ENCODE results near the gene LHFPL2. TPM values are rescaled to one million over a fixed set of nuclear protein-coding genes. Genes with fewer than 3 reads are reported as not detected.

Gene LHFPL2
- total RNA-seq, 1 experiment from 2014 or later, result 49.7 TPM

DNA sequence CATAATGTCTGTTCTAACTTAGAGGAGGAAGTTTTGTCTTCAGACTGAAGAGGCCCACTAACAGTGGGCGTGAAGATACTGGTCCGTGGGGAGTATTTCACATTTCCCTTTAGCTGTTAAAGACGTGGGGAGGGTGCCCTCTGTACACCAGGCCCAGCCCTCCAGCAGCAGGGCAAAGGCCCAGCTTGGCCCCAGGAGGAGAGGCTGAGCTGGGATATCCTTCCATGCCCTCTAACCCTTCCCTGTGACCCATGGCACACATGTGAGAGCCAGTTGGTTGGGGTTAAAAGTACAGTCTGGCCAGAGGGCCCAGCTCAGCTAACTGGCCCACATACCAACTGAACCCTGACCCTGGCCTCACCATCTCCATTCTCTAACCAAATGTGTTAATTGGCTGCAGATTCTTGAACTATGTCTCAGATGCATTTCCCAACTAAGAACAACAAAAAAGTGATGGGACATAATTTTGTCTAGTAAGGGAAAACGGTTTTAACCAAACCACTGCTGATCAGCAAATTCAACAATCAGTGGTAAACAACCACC, 74.4 kb downstream of the LHFPL2 start:
- Mint-ChIP-seq H3K36me3 (ENCODE audit: insufficient read depth, unreplicated experiment) (peaks cover 37% of the 10 kb centered on the region), H3K27ac (ENCODE audit: unreplicated experiment) (no peak overlapping the region), H3K9me3 (ENCODE audit: unreplicated experiment) (no peaks in the 10 kb centered on the region), H3K4me1 (ENCODE audit: low read depth, unreplicated experiment) (peaks cover 36% of the 10 kb centered on the region), H3K27me3 (ENCODE audit: insufficient read depth, unreplicated experiment) (no peaks in the 10 kb centered on the region), H3K4me3 (ENCODE audit: unreplicated experiment) (no peak overlapping the region)
- TF ChIP-seq, protein P1, sequence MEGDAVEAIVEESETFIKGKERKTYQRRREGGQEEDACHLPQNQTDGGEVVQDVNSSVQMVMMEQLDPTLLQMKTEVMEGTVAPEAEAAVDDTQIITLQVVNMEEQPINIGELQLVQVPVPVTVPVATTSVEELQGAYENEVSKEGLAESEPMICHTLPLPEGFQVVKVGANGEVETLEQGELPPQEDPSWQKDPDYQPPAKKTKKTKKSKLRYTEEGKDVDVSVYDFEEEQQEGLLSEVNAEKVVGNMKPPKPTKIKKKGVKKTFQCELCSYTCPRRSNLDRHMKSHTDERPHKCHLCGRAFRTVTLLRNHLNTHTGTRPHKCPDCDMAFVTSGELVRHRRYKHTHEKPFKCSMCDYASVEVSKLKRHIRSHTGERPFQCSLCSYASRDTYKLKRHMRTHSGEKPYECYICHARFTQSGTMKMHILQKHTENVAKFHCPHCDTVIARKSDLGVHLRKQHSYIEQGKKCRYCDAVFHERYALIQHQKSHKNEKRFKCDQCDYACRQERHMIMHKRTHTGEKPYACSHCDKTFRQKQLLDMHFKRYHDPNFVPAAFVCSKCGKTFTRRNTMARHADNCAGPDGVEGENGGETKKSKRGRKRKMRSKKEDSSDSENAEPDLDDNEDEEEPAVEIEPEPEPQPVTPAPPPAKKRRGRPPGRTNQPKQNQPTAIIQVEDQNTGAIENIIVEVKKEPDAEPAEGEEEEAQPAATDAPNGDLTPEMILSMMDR (IDR thresholded peaks at IDR 0.05; ENCODE audit: insufficient read depth in 1 of 2, low read depth in 1 of 2, low read length in 1 of 2, severe bottlenecking in 1 of 2, unreplicated experiment in 1 of 2), result no peak
- no TSS peak for BruUV-seq (replicated peaks)
- POLR2A ChIA-PET, result interaction anchor here (0.6 kb wide), 1 partner anchor 37 kb away, joined by 3 read pairs; no protein-coding TSS in a partner anchor
- H3K27me3 ChIP-seq (replicated peaks; ENCODE audit: control insufficient read depth, insufficient read depth, low read length), result no peaks in the 10 kb centered on the region
- intact Hi-C loops (cut with micrococcal nuclease; ENCODE audit: unreplicated experiment), result no loop called here
- no peak overlapping the region for H3K4me3 ChIP-seq (ENCODE audit: low read depth, low read length)
- peaks cover 11% of the 10 kb centered on the region; the same call in 1 of the 2 replicates for H3K4me1 ChIP-seq
- CTCF ChIA-PET, result no interaction called here
- no peaks in the 10 kb centered on the region; the same call in 1 of the 2 replicates for H3K36me3 ChIP-seq (ENCODE audit: control insufficient read depth, insufficient read depth, low read length)
- no peak for DNase-seq
- H3K9me3 ChIP-seq, result no peaks in the 10 kb centered on the region

DNA sequence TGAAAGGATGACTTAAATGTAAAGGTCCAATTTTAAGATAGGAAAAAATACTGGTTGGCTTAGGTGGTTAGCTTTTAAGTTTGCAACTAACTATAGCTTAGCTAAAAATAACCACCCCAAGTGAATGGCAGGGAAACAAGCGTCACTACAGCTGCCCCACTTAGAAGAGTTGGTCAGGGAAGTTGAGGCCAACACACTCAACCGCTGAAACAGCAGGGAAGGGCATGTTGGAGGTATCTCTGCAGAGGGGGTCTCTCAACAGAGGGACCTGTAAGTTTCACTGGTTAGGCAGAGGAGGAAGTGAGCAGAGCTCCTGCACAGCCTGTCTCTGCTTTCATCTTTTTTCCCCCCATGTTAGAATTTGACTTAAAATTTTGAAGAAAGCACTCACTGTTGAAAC, 75.3 kb downstream of the LHFPL2 start:
- BruUV-seq (replicated peaks), result no TSS peak
- TF ChIP-seq, protein P1 (IDR thresholded peaks at IDR 0.05; ENCODE audit: insufficient read depth in 1 of 2, low read depth in 1 of 2, low read length in 1 of 2, severe bottlenecking in 1 of 2, unreplicated experiment in 1 of 2), result no peak

DNA sequence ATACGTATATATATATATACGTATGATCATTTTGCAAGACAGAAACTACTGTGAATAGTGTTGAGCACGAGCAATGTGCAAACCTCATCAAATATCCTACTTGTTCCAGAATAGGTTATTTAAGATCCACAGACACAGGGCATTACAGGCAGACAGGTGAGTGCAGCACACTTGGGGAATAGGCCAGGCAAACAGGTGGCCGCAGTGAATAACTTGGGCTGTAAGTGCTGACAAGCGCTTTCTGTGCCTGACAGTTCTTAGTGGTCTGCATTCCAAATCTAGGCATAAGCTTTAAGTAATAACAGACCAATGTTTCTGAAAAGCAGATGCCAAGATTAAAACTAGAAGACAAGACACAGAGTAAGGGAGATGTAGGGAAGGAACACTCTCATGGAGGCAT, 77.9 kb downstream of the LHFPL2 start:
- H3K27me3 Mint-ChIP-seq (ENCODE audit: insufficient read depth, unreplicated experiment), result no peaks in the 10 kb centered on the region
- ChIA-PET POLR2A (no interaction called here), CTCF (no interaction called here)
- 0 out of 2 replicates have a peak, but pooled peaks cover 5% of the 10 kb centered on the region for H3K9me3 ChIP-seq
- H3K27me3 ChIP-seq (replicated peaks; ENCODE audit: control insufficient read depth, insufficient read depth, low read length), result no peaks in the 10 kb centered on the region
- no peaks in the 10 kb centered on the region for H3K9me3 Mint-ChIP-seq (ENCODE audit: unreplicated experiment)
- H3K36me3 Mint-ChIP-seq (ENCODE audit: insufficient read depth, unreplicated experiment), result peaks cover 16% of the 10 kb centered on the region
- no peaks in the 10 kb centered on the region for H3K36me3 ChIP-seq (ENCODE audit: control insufficient read depth, insufficient read depth, low read length)
- no peak for DNase-seq
- no TSS peak for BruUV-seq (replicated peaks)
- no peak overlapping the region for H3K4me3 Mint-ChIP-seq (ENCODE audit: unreplicated experiment)
- H3K27ac Mint-ChIP-seq (ENCODE audit: unreplicated experiment), result no peak overlapping the region
- intact Hi-C loops (cut with micrococcal nuclease; ENCODE audit: unreplicated experiment), result no loop called here
- TF ChIP-seq, protein P1 (IDR thresholded peaks at IDR 0.05; ENCODE audit: insufficient read depth in 1 of 2, low read depth in 1 of 2, low read length in 1 of 2, severe bottlenecking in 1 of 2, unreplicated experiment in 1 of 2), result no peak
- peaks cover 20% of the 10 kb centered on the region for H3K4me1 Mint-ChIP-seq (ENCODE audit: low read depth, unreplicated experiment)
- H3K4me1 ChIP-seq, result peaks cover 14% of the 10 kb centered on the region; the same call in 1 of the 2 replicates
- H3K4me3 ChIP-seq (ENCODE audit: low read depth, low read length), result no peak overlapping the region

More for the DNA sequence above, 75.3 kb downstream of the LHFPL2 start:
- peaks cover 36% of the 10 kb centered on the region for H3K36me3 Mint-ChIP-seq (ENCODE audit: insufficient read depth, unreplicated experiment)
- H3K27me3 ChIP-seq (replicated peaks; ENCODE audit: control insufficient read depth, insufficient read depth, low read length), result no peaks in the 10 kb centered on the region
- intact Hi-C loops (cut with micrococcal nuclease; ENCODE audit: unreplicated experiment), result no loop called here
- ChIA-PET CTCF (no interaction called here), POLR2A (no interaction called here)
- no peaks in the 10 kb centered on the region for H3K9me3 ChIP-seq
- H3K4me1 Mint-ChIP-seq (ENCODE audit: low read depth, unreplicated experiment), result peaks cover 36% of the 10 kb centered on the region
- no peak overlapping the region for H3K4me3 ChIP-seq (ENCODE audit: low read depth, low read length)
- no peak overlapping the region for H3K4me3 Mint-ChIP-seq (ENCODE audit: unreplicated experiment)
- no peaks in the 10 kb centered on the region for H3K27me3 Mint-ChIP-seq (ENCODE audit: insufficient read depth, unreplicated experiment)
- H3K4me1 ChIP-seq, result peaks cover 11% of the 10 kb centered on the region; the same call in 1 of the 2 replicates
- no peaks in the 10 kb centered on the region for H3K9me3 Mint-ChIP-seq (ENCODE audit: unreplicated experiment)
- no peak overlapping the region for H3K27ac Mint-ChIP-seq (ENCODE audit: unreplicated experiment)
- H3K36me3 ChIP-seq (ENCODE audit: control insufficient read depth, insufficient read depth, low read length), result no peaks in the 10 kb centered on the region
- DNase-seq, result no peak

Data from Caco-2 (cell line).